Measurements from ENCODE around the gene SCGN. TPM values are rescaled to one million over a fixed set of nuclear protein-coding genes. Genes with fewer than 3 reads are reported as not detected.

Gene SCGN
- total RNA-seq, 1 donor: not detected

GRCh38 chr6:25750906-25751305, 98.9 kb downstream of the SCGN start:
- TF ChIP-seq, protein P1, sequence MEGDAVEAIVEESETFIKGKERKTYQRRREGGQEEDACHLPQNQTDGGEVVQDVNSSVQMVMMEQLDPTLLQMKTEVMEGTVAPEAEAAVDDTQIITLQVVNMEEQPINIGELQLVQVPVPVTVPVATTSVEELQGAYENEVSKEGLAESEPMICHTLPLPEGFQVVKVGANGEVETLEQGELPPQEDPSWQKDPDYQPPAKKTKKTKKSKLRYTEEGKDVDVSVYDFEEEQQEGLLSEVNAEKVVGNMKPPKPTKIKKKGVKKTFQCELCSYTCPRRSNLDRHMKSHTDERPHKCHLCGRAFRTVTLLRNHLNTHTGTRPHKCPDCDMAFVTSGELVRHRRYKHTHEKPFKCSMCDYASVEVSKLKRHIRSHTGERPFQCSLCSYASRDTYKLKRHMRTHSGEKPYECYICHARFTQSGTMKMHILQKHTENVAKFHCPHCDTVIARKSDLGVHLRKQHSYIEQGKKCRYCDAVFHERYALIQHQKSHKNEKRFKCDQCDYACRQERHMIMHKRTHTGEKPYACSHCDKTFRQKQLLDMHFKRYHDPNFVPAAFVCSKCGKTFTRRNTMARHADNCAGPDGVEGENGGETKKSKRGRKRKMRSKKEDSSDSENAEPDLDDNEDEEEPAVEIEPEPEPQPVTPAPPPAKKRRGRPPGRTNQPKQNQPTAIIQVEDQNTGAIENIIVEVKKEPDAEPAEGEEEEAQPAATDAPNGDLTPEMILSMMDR (IDR thresholded peaks at IDR 0.05; ENCODE audit: insufficient read depth, low read length): no peak
- DNase-seq (ENCODE audit: low read depth): no peak
- H3K4me3 ChIP-seq (ENCODE audit: low read depth, low read length): no peak overlapping the region

Other genes with a start within 250 kb of the SCGN start
- gene SLC17A4, start 102.5 kb downstream of the SCGN start, total RNA-seq (ENCODE audit: low replicate concordance): not detected in 2 replicates
- not detected in 2 replicates for gene SLC17A1, start 179.8 kb downstream of the SCGN start, total RNA-seq (ENCODE audit: low replicate concordance)
- gene SLC17A3, start 222.0 kb downstream of the SCGN start, total RNA-seq (ENCODE audit: low replicate concordance): 1.1 TPM in 1 of 2 replicates, not detected in the other